GM21515 (cell line): ENCODE data around the gene CUEDC2.

ENCODE experiments used
- ATAC-seq: cut with Tn5 transposase; IDR thresholded peaks from one replicate; pipeline ENCODE4 v1.9.1; 2021; ENCODE audit not compliant: unreplicated experiment

CUEDC2 gene

DNA sequence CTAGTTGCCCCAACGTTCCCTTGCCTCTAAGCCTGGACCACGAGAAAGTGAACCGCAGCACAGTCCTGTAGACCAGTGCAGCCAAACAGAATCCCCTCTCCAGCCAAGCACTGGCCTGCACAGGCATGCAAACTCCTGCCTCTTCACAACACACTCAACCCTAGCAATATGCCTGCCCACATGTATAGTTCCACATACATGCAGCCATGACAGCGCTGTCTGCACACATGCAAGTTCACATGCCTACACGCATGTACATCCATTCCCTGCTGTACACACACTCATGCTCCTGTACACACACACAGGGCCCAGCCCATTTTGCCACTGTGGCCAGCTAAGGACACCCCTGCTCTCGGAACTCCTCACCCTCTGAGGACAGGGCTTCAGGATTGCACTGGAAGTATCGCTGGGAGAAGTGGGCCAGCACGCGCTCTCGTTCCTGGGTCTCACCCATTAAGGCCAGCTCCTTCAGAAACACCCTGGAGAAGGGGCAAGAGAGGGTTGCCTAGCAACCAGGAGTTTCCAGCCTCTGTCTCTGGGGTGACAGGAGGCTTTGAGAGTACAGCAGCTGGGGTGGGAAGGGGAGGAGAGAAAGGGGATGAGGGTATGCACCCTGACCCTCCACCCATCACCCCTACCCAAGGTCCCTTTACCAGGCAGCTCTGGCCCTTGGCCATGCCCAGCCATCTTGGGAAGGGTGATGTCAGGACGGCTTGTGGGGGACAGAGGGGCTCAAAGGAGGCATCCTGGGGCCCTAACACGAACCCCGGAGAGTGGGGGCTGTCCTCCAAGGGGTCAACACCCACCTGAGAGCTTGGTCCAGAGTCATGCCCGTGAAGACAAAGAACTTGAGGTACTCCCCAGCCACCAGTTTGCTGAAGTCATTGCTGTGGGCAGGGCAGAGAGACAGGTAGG, 20.8 kb downstream of the CUEDC2 start:
- ATAC-seq: no peak

DNA sequence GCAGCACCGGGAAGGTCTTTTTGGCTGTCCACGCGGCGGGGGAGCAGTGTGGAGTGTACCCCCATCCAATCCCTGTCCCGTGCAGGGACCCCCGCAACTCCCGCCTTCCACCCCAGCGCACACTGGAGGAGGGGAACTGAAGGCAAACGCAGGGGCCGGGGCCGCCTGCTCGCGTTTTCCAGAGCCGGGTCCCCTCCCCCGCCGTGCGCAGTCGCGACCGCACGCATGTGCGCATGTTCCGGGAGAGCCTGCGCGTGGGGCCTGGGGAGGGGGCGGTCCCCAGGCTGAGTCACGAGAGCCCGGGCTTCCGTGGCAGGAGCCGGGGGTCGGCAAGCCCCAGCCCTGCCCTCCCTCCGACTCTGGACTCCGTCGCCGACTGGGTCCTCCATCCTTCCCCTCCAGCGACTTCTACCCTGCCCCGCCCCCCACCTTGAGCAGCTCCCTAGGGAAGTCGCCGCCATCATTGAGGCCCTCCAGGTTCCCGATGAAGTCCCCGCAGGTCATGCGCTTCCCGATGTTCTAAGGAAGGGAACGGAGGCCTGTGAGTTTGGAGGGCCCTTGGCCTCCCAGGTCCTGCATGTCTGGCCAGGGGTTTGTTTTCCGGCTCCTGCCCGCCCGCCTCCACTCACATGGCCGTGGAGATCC, 21.8 kb downstream of the CUEDC2 start:
- no peak for ATAC-seq

DNA sequence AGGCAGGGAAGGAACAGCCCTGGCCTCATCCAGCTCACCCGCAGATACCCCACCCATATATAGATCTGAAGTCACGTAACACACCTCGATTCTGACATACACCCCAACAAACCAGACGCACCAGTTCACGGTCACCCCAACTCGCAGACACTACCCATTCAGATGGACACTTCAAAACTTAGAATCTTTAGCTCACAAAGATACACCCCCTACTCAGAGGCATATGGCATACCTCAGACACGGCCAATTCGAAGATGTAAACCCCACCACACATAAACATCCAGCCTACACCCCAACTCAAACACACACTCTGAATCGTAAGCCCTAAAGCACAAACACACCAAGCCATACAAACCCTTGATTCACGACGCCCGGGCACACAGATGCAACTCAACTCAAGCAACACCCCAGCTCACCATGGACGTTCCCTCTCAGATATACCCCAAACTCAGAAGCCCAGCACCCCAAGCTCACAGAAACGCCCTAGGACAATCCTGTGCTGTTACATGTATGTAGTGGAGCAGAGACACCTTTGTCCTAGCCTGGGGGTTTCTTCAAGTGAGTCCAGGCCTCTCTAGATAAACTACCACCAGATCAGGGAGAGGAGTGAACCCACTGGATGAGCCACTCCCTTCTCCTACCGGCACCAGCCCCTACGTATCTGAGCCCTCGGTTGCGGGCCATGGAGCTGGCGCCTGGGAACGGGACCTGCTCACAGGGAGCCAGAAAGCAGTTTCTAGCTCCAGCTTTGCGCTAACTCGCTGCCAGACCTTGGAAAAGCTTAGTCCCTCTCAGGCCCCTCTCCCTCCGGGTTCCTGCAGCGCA, 22.6 kb downstream of the CUEDC2 start:
- ATAC-seq: no peak

DNA sequence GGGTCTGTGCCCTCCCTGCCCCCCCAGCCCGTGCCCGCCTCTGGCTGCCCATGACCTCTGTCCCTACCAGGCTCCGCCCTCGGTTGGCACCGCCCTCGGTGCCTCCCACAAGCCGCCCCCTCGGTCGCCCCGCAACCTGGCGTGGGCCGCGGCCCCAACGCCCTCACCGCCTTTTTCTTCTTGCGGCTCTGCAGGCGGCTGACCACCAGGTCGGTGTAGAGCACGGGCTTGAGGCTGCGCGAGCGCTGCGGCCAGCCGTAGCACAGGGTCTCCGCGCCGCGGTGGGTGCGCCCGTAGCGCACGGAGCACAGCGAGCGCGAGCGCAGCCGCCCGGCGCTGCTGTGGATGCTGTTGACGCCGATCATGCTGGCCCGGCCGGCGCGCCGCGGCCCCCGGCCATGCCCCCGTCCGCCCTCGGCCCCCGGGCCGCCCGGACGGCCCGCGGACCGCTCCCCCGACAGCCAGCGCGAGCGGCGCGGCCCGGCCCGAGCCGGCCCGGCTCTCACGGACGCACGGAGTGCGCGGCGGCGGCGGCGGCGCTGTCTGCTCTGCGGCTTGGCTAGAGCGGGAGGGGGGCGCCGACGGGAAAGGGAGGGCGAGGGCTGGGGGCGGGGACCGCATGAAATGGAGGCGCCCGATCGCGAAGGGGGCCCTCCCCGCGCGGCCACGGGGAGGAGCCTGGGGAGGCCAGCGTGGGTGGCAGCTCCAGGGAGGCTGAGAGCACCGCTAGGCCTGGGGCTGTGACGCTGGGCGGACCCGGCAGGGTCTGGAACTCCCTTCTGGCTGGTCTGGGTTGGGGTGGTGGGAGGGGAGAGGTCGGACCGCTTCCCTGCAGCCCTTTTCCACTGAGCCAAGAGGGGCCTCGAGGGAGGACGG, 23.4 kb downstream of the CUEDC2 start:
- ATAC-seq: no peak

DNA sequence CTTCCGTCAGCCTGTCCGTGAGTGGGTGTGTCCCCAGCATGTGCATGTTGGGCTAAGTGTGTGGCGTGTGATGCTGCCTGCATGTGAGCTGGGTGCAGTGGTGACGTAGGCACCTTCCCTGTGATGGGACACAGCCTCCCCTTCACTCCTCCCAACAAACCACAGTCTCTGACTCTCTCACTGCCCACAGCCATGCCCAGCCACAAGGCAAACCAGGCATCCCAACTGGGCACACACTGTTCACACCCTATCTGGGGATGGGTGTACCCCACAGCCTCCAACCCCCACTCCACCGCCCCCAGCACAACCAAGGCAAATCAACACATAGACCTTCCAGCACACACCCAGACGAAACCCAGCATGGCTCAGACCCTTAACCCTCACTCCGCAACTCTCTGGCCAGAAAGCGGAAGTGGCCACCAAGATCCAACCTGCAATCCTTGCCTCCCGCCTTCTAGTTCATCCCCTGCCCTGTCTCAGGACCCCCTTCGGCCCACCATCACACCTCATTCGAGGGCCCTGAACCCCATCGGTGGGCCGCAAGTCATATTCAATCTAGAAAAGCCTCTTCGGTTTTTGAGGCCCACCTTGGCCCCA, 24.1 kb downstream of the CUEDC2 start:
- ATAC-seq: no peak

DNA sequence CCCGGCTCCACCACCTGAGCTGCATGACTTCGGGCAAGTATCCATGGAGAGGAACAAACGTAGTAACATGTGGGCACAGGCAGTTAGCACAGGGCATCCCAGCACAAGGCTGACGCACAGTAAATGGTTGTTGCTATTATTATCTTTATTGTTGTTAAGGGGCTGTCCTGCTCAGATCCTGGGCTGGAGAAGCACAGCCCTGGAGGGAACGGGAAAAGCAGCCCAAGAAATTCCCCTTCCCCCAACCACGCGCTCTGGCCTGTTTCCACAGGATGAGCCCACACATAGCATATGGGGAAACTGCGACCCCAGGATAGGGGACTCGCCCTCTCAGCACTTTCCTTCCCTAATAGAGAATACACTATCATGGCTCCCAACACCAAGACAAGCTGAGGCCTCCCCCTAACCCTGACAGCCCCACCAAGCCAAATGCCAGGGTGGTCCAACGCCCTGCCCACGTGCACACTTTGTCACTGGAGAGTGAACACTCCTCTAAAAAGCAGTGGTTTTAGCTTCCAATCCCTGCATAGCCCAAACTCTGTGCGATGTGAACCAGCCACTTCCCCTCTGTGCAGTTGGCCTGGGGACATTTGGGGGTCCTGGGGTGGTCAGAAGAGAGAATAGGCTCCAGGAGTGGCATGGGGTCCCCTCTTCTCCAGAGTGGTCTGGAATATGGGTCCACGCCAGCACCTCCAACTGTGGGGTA, 24.8 kb downstream of the CUEDC2 start:
- ATAC-seq: no peak

DNA sequence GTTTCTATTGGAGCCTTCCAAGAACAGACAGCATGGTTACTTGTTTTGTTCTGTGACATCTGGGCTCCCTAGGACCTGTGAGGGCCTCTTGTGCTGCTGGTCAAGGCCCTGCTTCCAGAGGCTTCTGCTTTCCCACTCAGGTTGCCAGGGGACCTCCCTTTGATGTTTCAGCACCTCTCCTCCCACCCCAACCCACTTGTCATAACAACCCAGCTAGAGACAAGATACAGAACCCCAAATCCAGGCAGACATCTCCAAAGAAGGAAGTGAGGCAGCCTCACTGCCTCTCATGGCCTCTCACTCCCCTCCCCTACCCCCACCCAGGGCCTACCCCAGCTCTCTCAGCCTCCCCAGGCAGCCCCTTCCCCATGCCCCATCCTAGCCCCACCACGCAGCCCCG, 25.6 kb downstream of the CUEDC2 start:
- no peak for ATAC-seq

DNA sequence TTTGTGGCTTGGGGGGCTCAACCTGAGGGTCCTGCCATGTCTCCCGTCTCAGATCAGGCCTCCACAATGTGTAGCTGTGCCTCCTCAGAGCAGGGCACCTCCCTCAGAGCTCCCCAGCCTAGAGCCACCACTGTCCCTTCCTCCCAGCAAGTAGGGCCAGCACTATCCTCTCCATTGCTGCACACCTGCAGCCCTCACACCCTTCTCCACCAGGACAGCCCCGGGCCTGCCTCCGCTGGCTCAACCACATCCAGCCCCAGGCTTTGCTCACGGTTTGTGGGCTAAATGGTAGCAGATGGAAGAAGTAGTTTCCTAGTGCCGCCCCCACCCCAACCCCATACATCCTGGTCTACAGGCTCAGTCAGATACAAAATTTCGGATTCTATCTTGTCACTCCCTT, 26.7 kb downstream of the CUEDC2 start:
- ATAC-seq: no peak

DNA sequence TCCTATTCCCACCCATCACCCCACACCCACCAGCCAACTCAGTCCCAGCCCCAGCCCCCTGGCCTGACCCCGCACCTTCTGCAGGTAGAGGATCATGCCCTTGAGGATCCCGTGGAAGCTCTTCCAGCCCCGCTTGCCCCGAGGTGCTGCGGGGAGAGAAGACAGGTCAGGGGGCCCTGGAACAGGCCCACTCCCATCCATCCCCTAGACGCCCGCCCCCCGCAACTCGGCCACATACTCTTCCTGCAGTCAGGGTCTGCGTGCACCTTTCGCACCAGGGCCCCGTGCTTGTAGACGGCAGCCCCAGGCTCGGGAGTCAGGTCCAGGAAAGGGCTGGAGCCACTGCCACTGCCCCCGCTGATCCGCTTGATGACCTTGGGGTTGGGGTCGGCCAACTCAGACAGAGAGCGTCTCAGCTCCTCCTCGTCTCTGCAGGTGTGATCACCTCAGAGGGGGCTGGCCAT, 27.2 kb downstream of the CUEDC2 start:
- no peak for ATAC-seq

DNA sequence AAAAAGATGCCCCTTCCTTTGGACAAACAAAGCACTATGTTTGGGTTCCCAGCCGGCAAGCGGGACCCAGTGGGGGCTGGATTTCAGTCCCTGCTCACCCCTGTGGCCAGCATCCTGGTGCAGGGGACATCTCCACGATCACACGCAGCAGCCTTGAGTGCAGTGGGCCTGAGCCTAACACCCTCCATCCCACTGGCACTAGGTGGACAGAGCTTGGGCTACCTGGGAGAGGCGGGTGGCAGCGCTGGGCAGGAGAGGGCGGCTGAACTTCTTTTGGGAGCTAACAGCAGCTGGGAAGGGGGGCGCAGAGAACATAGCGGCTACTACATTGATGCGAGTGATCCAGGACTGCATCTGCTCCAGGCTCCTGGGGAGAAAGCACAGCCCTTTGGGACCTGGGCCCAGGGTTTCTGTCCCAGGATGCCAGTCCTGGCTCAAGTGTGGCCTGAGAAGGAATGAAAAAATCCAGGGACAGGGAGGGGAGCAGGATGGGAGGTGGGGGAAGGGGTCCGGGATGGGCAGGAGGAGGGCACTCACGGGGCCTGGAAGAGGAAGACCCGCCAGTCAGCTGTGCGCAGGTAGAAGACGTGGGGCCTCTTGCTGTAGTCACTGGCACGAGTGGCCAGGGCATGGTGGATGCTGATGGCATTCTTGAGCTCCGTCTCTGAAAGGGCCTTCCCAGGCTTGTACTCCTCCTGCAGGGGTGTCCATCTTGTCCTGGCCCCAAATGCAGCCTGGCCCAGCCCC, 27.8 kb downstream of the CUEDC2 start:
- no peak for ATAC-seq

DNA sequence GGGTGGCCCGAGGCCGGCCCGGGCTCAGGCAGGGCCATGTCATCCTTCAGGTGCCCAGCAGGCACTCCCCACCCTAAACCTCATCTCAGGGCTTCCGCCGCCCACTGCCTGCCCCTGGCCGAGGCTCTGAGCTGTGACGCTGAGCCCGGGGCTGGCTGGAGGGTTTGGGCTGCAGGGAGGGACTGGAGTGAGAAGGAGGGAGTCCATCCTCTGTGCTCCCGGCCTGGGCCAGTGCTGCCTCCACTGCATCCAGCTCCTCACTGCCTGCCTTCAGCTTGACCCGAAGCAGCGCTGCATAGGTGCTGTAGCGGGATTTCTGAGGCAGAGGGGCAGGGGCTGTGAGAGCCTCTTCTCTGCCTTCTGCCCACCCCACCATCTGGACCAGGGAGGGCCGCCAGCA, 29.3 kb downstream of the CUEDC2 start:
- ATAC-seq: no peak

DNA sequence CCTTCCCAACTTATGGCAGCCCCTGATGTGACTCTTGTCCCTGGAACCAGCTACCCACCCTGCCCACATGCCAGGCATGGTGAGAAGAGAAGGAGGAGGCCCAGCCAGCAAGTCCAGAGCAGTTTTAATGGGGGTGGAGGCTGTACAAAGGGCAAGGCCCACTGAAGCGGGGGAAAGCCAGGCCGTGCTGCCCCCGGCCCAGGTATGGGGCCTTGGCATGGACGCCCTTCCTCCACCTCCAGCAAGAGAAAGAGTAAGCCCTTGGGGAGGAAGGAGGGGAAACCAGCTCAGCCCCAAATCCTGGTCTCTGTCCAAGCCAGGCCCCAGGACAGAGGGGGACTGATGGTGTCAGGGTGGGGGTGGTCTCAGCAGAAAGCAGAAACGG, 29.9 kb downstream of the CUEDC2 start:
- ATAC-seq: no peak

DNA sequence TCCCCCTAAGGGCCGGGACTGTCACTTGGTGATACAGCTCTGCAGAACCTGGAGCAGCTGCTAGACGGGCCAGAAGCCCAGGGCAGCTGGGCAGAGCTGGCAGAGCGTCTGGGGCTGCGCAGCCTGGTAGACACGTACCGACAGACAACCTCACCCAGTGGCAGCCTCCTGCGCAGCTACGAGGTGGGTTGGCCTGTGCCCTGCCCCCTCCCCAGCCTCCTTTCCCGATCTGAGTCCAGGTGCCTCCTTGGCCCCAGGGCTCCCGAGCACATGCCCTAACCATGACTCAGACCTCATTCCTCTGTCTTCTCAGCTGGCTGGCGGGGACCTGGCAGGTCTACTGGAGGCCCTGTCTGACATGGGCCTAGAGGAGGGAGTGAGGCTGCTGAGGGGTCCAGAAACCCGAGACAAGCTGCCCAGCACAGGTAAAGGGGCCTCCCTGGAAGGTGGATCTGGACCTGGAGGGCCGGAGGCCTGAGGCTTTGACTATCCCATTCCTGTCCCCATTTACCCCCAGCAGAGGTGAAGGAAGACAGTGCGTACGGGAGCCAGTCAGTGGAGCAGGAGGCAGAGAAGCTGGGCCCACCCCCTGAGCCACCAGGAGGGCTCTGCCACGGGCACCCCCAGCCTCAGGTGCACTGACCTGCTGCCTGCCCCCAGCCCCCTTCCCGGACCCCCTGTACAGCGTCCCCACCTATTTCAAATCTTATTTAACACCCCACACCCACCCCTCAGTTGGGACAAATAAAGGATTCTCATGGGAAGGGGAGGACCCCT, 30.5 kb downstream of the CUEDC2 start:
- no peak for ATAC-seq

DNA sequence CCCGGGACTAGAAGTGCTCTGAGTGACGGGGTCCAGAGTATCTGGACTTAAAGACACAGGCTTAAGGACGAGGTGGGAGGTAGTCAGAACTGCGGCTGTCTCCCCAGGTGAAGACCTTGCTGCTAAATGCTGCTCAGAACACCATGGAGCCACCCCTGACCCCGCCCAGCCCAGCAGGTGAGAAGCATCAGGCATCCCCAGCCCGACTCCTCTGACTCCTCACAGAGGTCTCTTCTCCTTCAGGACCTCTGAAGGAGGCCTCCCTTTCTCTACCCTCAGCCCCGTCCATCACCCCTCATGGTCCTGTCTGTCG, 31.1 kb downstream of the CUEDC2 start:
- no peak for ATAC-seq

DNA sequence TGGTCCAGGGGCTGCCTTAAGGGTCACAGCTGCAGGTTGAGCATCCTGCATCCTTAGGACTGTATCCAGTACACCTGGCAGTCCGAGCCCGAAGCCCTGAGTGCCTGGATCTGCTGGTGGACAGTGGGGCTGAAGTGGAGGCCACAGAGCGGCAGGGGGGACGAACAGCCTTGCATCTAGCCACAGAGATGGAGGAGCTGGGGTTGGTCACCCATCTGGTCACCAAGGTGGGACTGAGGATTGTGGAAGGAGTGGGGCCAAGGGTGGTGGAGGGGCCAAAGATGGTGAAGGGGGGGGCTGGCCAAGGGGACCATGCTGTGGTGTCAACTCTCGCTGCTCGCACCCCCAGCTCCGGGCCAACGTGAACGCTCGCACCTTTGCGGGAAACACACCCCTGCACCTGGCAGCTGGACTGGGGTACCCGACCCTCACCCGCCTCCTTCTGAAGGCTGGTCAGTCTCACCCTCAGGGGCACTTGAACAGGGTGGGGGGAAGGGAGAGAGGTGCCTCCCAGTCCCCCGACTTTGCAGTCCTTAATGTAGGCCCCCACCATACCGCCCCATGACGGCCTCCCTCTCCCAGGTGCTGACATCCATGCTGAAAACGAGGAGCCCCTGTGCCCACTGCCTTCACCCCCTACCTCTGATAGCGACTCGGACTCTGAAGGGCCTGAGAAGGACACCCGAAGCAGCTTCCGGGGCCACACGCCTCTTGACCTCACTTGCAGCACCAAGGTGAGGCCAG, 31.6 kb downstream of the CUEDC2 start:
- ATAC-seq: no peak

DNA sequence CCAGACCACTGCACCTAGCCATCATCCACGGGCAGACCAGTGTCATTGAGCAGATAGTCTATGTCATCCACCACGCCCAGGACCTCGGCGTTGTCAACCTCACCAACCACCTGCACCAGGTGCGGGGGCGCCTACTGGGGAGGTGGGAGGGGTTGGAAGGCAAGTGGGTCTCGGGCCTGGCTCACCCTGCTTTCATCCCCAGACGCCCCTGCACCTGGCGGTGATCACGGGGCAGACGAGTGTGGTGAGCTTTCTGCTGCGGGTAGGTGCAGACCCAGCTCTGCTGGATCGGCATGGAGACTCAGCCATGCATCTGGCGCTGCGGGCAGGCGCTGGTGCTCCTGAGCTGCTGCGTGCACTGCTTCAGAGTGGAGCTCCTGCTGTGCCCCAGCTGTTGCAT, 32.3 kb downstream of the CUEDC2 start:
- ATAC-seq: no peak

DNA sequence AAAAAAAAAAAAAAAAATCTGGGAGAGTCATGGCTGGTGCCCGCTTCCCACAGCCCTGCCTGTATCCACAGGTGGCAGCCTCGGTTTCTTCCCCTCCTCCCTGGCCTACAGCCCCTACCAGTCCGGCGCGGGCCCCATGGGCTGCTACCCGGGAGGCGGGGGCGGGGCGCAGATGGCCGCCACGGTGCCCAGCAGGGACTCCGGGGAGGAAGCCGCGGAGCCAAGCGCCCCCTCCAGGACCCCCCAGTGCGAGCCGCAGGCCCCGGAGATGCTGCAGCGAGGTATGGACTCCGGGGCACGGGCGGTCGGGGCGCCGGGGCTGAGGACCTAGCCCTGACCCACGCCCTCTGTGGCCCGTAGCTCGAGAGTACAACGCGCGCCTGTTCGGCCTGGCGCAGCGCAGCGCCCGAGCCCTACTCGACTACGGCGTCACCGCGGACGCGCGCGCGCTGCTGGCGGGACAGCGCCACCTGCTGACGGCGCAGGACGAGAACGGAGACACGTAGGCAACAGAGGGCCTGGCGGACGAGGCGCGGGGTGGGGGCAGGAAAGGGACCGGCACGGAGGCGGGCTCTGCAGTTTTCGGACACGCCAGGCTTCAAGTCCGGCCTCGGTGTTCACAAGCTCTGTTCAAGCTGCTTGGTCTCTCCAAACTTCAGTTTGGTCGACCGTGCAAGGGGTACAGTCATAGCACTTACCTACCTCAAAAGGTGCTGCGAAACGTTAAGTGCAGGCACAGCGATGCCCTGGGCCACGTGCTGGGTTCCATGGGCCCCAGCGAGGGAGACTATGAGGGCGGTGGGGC, 33.0 kb downstream of the CUEDC2 start:
- peak; percentile 43 for ATAC-seq
